Panc1 (cell line): ENCODE data around the gene STX3. TPM values are rescaled to one million over a fixed set of nuclear protein-coding genes. Genes with fewer than 3 reads are reported as not detected.
"Not testable (repeated sequence)": the region's sequence is repeated elsewhere in the genome, so short reads cannot be mapped to it uniquely, and the experiment has no call there.

ENCODE experiments used
- ATAC-seq: fragments of 200-7000 bp; cut with Tn5 transposase; 2 replicates; pipeline ENCODE4 v1.9.1; 2020; ENCODE audit warnings: mild to moderate bottlenecking, moderate library complexity
- BruUV-seq: library from RNA; stranded (reverse); fragments of 400-500 nt; replicated peaks from 2 replicates; lab custom pipeline; 2021; lab: Mats Ljungman, UMichigan
- CTCF ChIA-PET: fragments of 300-600 bp; sonication (Branson Sonifier 250); formaldehyde crosslinking; loops from one replicate; lab custom pipeline; 2022; ENCODE audit warnings: antibody characterized with exemption; lab: Charles Lee
- POLR2A ChIA-PET: fragments of 300-600 bp; sonication (Branson Sonifier 250); formaldehyde crosslinking; loops from one replicate; lab custom pipeline; 2022; ENCODE audit warnings: antibody characterized with exemption; lab: Charles Lee
- DNase-seq: peaks from one replicate; pipeline ENCODE4 v3.0.0-alpha.2; 2010; ENCODE audit warnings: low read depth, low spot score
- H3K27ac ChIP-seq: 2 replicates; pipeline ENCODE4 v1.5.1; 2011; ENCODE audit warnings: mild to moderate bottlenecking, low read length, inconsistent platforms
- H3K27me3 ChIP-seq: fragments of 200-500 bp; sonication (Bioruptor generic); 2 replicates; pipeline ENCODE4 v1.6.0; 2014; ENCODE audit warnings: low read length, inconsistent platforms; ENCODE audit not compliant: control insufficient read depth, insufficient read depth
- H3K36me3 ChIP-seq: fragments of 200-500 bp; sonication (Bioruptor generic); 2 replicates; pipeline ENCODE4 v1.5.1; 2014; ENCODE audit warnings: inconsistent platforms, mild to moderate bottlenecking, low read length, moderate library complexity; ENCODE audit not compliant: control insufficient read depth, insufficient read depth
- H3K4me1 ChIP-seq: 2 replicates; pipeline ENCODE4 v1.5.1; 2011; ENCODE audit warnings: inconsistent platforms, mild to moderate bottlenecking, low read length, moderate library complexity; ENCODE audit not compliant: control insufficient read depth, insufficient read depth
- H3K4me3 ChIP-seq, 2 experiments: 2 replicates each; pipeline ENCODE4 v1.5.1; 2011 to 2012; ENCODE audit warnings: low read depth in 2 of 2, low read length in 2 of 2, mild to moderate bottlenecking in 2 of 2, inconsistent platforms in 1 of 2, moderate library complexity in 1 of 2
- H3K9me3 ChIP-seq: fragments of 200-500 bp; sonication (Bioruptor generic); 2 replicates; pipeline ENCODE4 v1.5.1; 2014; ENCODE audit warnings: low read depth, mild to moderate bottlenecking, inconsistent platforms, low read length, moderate library complexity; ENCODE audit not compliant: control insufficient read depth, insufficient read depth
- POLR2AphosphoS5 ChIP-seq: IDR thresholded peaks from 2 replicates; pipeline ENCODE4 v1.6.1; 2012; ENCODE audit warnings: mild to moderate bottlenecking, low read depth, low read length, moderate library complexity
- SIN3A ChIP-seq: IDR thresholded peaks from 2 replicates; pipeline ENCODE4 v1.6.1; 2012; ENCODE audit warnings: low read depth, mild to moderate bottlenecking, low read length, moderate library complexity, borderline replicate concordance; ENCODE audit not compliant: insufficient read depth
- TCF7L2 ChIP-seq: IDR thresholded peaks from 2 replicates; pipeline ENCODE4 v1.6.1; 2011; ENCODE audit warnings: mild to moderate bottlenecking, low read depth, low read length, inconsistent platforms
- in situ Hi-C: cut with HindIII; loops from 2 replicates; pipeline ENCODE4 v1.10.0; 2016; ENCODE audit warnings: low sequenced_read_pairs, low pct_unique_long_range_greater_than_20kb
- intact Hi-C: fragments of 100-400 bp; cut with micrococcal nuclease; formaldehyde crosslinking; loops from one replicate; pipeline ENCODE4 v1.10.0; 2022; ENCODE audit not compliant: unreplicated experiment
- total RNA-seq: library from RNA; stranded (reverse); gene quantifications from one replicate; pipeline ENCODE4 v1.2.1, GENCODE V29; 2021; ENCODE audit not compliant: unreplicated experiment
- TF ChIP-seq, protein P1 (sequence below): fragments of 450-650 bp; IDR thresholded peaks from 2 replicates; pipeline ENCODE4 v1.5.1; 2017; ENCODE audit warnings: mild to moderate bottlenecking
- TF ChIP-seq, protein P2 (sequence below), 2 experiments: IDR thresholded peaks; 2 replicates each; pipeline ENCODE4 v1.6.1; 2011 to 2012; ENCODE audit warnings: low read depth in 2 of 2, control low read depth in 1 of 2, low read length in 1 of 2, mild to moderate bottlenecking in 1 of 2, moderate library complexity in 1 of 2; ENCODE audit not compliant: insufficient read depth in 1 of 2

The STX3 gene
- total RNA-seq, 1 experiment from 2014 or later: 34.8 TPM

DNA sequence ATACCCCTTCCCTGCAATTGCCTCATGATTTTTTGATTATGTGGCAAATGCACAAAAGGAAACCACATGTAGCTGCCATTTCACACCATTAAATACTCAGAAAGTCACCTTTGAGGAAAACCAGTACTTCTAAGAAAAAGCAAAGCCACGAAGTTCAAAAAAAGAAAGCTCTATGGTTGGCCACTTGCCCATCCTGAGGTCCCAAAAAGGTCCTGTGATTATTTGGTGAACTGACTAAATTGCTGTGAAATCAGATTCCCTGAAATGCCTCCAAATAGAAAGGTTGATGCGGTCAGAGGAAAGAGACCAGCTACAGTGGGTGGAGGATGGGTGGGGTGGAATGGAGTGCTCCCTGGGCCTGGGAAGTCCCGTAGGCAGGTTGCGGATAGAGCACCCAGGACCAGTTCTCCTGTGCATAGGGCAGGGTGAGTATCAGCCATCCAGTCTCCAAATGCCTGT lies 28.5 kb downstream of the STX3 start:
- H3K4me1 ChIP-seq: peaks cover 15% of the 10 kb centered on the region
- intact Hi-C loops: no loop called here

DNA sequence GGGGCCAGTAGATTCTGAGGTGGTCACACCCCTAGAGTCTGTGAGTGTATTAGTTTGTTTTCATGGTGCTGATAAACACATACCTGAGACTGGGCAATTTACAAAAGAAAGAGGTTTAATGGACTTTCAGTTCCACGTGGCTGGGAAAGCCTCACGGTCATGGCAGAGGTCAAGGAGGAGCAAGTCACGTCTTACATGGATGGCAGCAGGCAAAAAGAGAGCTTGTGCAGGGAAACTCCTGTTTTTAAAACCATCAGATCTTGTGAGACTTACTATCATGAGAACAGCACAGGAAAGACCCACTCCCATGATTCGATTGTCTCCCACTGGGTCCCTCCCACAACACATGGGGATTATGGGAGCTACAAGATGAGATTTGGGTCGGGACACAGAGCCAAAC lies 29.3 kb downstream of the STX3 start:
- ATAC-seq, H3K27me3 ChIP-seq, H3K9me3 ChIP-seq, H3K36me3 ChIP-seq, DNase-seq, intact Hi-C loops, H3K27ac ChIP-seq, CTCF ChIA-PET, POLR2A ChIA-PET, BruUV-seq, in situ Hi-C loops, H3K4me3 ChIP-seq: not testable (repeated sequence)
- H3K4me1 ChIP-seq: peaks cover 15% of the 10 kb centered on the region

More for the DNA sequence above, 28.5 kb downstream of the STX3 start:
- Histone ChIP-seq H3K36me3 (no peaks in the 10 kb centered on the region), H3K27ac (no peak overlapping the region), H3K27me3 (no peaks in the 10 kb centered on the region), H3K9me3 (no peaks in the 10 kb centered on the region), H3K4me3 (no peak overlapping the region)
- in situ Hi-C loops: no loop called here
- TF ChIP-seq POLR2AphosphoS5 (no peak), TCF7L2 (no peak), SIN3A (no peak)
- TF ChIP-seq, protein P1, sequence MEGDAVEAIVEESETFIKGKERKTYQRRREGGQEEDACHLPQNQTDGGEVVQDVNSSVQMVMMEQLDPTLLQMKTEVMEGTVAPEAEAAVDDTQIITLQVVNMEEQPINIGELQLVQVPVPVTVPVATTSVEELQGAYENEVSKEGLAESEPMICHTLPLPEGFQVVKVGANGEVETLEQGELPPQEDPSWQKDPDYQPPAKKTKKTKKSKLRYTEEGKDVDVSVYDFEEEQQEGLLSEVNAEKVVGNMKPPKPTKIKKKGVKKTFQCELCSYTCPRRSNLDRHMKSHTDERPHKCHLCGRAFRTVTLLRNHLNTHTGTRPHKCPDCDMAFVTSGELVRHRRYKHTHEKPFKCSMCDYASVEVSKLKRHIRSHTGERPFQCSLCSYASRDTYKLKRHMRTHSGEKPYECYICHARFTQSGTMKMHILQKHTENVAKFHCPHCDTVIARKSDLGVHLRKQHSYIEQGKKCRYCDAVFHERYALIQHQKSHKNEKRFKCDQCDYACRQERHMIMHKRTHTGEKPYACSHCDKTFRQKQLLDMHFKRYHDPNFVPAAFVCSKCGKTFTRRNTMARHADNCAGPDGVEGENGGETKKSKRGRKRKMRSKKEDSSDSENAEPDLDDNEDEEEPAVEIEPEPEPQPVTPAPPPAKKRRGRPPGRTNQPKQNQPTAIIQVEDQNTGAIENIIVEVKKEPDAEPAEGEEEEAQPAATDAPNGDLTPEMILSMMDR: no peak
- TF ChIP-seq, protein P2, sequence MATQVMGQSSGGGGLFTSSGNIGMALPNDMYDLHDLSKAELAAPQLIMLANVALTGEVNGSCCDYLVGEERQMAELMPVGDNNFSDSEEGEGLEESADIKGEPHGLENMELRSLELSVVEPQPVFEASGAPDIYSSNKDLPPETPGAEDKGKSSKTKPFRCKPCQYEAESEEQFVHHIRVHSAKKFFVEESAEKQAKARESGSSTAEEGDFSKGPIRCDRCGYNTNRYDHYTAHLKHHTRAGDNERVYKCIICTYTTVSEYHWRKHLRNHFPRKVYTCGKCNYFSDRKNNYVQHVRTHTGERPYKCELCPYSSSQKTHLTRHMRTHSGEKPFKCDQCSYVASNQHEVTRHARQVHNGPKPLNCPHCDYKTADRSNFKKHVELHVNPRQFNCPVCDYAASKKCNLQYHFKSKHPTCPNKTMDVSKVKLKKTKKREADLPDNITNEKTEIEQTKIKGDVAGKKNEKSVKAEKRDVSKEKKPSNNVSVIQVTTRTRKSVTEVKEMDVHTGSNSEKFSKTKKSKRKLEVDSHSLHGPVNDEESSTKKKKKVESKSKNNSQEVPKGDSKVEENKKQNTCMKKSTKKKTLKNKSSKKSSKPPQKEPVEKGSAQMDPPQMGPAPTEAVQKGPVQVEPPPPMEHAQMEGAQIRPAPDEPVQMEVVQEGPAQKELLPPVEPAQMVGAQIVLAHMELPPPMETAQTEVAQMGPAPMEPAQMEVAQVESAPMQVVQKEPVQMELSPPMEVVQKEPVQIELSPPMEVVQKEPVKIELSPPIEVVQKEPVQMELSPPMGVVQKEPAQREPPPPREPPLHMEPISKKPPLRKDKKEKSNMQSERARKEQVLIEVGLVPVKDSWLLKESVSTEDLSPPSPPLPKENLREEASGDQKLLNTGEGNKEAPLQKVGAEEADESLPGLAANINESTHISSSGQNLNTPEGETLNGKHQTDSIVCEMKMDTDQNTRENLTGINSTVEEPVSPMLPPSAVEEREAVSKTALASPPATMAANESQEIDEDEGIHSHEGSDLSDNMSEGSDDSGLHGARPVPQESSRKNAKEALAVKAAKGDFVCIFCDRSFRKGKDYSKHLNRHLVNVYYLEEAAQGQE (IDR thresholded peaks at IDR 0.05; ENCODE audit: insufficient read depth in 1 of 2, low read depth in 2 of 2, low read length in 1 of 2): no peak
- POLR2A ChIA-PET: no interaction called here
- BruUV-seq: no TSS peak
- DNase-seq (no peak), ATAC-seq (no peak)
- CTCF ChIA-PET: no interaction called here

DNA sequence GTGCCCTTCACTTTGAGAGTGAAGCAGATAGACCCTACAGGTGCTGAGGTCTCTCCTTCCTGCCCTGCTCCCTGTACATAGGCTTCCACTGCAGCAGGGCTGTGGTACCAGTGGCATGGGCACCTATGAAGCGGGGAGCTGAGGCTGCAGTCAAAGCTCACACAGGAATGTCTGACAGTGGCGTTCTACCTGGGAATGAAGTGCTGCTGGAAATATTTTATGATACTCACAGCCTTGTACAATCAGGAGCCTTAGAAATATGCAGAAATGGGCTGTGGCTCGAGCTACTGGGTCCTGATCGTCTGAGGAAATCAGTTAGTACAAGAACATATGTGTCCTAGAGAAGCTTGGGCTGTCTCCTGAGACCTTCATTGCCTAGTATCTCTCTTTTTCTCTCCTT lies 30.6 kb downstream of the STX3 start:
- ChIA-PET POLR2A (interaction anchor here (0.7 kb wide), 1 partner anchor 12 kb away, joined by 4 read pairs; no protein-coding TSS in a partner anchor), CTCF (interaction anchor here (0.6 to 0.9 kb wide), 3 partner anchors 32 to 1130 kb away, joined by 3 to 5 read pairs (median 3); no protein-coding TSS in a partner anchor)
- Histone ChIP-seq H3K4me3 (no peak overlapping the region), H3K27me3 (no peaks in the 10 kb centered on the region), H3K4me1 (peaks cover 15% of the 10 kb centered on the region), H3K27ac (no peak overlapping the region), H3K36me3 (no peaks in the 10 kb centered on the region), H3K9me3 (no peaks in the 10 kb centered on the region)
- in situ Hi-C loops (no loop called here), intact Hi-C loops (no loop called here)
- ATAC-seq (no peak), DNase-seq (no peak)
- BruUV-seq: no TSS peak
- TF ChIP-seq POLR2AphosphoS5: no peak
- TF ChIP-seq, protein P2 (IDR thresholded peaks at IDR 0.05; ENCODE audit: insufficient read depth in 1 of 2, low read depth in 2 of 2, low read length in 1 of 2): no peak
